ENCODE measurements around the gene FARSA.
A peak's percentile ranks its signal among the peaks of the same experiment; 100 is the strongest.
"Not testable (repeated sequence)": the region's sequence is repeated elsewhere in the genome, so short reads cannot be mapped to it uniquely, and the experiment has no call there.

Gene FARSA

DNA sequence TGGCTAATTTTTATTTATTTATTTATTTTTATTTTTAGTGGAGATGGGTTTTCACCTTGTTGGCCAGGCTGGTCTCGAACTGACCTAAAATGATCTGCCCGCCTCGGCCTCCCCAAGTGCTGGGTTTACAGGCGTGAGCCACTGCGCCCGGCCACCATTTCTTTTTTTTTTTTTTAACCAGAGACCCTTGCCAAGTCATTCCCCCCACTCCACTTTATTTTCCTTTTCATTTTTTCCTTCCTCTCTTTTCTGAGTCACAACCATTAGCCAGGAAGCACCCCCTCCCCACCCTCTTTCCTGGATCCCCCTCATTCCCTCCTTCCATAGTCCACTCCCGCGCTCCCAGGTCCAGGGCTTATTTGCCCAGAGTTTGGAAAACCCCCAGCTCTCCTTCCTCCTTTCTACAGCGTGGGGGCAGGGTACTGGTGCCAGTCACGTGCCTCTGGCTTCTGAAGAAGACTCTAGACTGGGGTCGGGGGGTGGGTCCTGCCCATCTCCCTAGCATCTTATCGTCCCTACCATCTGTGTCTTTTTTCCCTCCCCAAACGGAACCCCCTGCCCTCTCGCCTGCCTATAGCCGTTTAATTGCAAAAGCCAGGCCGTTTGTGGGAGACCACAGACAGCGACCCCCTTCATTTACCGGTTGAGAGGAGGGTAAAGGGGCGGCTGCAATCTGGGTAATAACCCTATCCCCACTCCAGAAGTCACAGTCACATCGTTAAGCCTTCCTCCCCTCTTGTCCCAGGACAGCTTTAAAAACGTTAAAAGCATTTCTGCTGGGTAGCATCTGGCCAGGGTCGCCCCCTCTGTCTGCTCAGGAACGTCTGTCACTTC, 3.8 kb upstream of the FARSA start:
- DNase-seq: peak; percentile 81

GRCh38 chr19:12936582-12936981, 3.1 kb upstream of the FARSA start:
- no peak for DNase-seq

- no peak for DNase-seq
These were observed 1.6 kb upstream of the FARSA start for GRCh38 chr19:12935071-12935470.

DNA sequence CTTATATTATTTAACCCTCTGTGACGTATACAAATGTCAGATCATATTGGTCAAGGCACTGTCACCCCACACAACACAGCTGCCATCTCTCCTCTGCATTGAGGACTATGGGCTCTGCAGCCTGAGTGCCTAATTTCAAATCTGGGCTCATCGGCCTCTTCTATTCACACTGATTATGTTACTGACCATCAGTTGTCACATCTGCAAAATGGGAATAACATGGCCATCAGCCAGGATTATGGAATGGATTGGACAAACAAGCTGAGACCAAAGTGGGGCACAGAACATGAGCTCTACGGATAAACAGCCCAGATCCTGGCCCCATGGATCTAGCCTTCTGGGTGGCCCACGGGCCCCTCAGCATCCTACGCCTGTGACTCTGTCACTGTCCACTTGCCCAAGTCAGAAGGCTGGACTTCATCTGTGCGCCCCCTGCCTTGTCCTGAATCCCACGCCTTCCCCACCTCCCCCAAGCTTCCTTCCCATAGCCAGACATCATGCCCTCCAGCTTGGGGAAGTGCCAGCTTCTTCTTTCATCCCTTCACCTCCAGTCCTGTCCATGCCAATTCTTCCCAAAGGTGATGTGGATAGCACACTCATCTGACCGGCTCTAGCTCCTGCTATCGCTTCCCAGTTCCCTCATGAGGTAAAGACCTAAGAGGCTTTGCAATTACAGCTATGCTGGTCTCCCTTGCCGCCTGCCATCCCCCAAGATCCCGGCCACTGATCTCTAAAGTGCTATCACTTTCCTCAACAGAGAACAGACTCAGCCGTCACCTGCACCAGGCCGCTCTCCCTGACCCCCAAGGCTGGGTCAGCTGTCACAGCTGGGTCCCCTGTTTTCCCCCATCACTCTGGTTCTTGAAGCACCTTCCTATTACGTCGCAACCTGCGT, 872 bp downstream of the FARSA start:
- DNase-seq: no peak

GRCh38 chr19:12930002-12930645, 3.4 kb downstream of the FARSA start:
- DNase-seq: no peak

DNA sequence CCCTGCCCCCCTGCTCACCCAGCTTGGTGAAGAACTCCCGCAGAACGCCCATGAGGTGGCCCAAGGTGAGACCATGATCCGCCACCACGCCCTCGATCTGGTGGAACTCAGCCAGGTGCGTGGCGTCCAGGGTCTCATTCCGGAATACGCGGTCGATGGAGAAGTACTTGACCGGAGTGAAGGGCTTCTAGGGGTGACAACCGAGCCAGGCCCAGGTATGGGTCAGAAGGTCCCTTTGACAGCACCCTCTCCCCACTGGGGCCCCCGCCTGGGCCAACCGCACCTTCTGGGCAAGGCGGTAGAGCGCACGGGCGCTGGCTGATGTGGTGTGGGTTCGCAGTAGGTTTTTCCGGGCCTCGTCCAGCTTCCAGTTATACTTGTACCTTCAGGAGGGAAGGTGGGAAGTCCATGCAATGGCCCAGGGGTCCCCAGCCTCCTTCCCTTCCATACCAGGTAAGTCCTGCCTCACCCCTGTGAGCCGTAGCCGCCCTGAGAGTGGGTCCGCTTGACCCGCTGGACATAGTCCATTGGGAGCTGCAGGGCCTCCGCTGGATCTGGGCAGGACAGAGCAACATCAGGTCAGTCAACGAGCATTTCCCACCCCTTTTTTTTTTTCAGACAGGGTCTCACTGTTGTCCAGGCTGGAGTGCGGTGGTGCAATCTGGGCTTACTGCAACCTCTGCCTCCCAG, 8.7 kb downstream of the FARSA start:
- no peak for DNase-seq

- no peak for DNase-seq
These were observed 10.6 kb downstream of the FARSA start for GRCh38 chr19:12922959-12923358.

DNA sequence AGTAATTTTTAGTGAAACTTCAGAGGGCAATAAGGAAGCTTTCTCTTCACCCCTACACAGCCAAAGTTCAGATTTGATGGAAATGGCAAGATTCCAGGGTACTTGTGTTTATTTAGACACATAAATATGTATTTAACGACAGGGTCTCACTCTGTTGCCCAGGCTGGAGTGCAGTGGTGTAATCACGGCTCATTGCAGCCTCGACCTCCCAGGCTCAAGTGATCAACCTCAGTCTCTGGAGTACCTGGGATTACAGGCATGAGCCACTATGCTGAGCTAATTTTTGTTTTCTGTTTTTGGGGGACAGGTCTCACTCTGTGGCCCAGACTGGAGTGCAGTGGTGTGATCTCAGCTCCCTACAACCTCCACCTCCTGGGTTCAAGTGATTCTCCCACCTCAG, 12.5 kb downstream of the FARSA start:
- DNase-seq: no peak

GRCh38 chr19:12918253-12918652, 15.3 kb downstream of the FARSA start:
- DNase-seq: no peak

- not testable (repeated sequence) for DNase-seq
These were observed 17.7 kb downstream of the FARSA start for GRCh38 chr19:12915860-12916259.

GRCh38 chr19:12913851-12914690, 19.4 kb downstream of the FARSA start:
- DNase-seq: no peak

- no peak for DNase-seq
These were observed 20.4 kb downstream of the FARSA start for GRCh38 chr19:12913011-12913561.

DNA sequence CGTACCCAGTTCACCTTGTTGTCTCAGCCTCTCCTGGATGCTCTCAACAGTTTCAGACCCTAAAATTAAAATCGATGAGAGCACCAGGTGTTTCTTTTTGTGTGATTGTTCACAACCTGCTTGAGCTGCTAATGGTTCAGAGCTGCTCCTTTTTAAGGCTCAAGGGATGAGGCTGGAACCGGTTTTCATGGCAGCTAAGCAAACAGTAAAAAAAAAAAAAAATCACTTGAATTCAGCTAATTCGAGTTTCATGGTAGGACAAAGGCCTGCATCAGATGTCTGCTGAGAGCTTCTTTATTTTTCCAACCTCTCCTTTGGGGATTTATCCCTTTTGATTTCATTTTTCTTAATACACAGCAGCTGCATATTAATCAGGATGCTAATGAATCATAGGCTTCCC, 20.9 kb downstream of the FARSA start:
- no peak for DNase-seq

- no peak for DNase-seq
These were observed 26.3 kb downstream of the FARSA start for GRCh38 chr19:12907166-12907565.

- no peak for DNase-seq
These were observed 33.5 kb downstream of the FARSA start for GRCh38 chr19:12899891-12900518.

GRCh38 chr19:12896460-12896859, 37.1 kb downstream of the FARSA start:
- DNase-seq: no peak

DNA sequence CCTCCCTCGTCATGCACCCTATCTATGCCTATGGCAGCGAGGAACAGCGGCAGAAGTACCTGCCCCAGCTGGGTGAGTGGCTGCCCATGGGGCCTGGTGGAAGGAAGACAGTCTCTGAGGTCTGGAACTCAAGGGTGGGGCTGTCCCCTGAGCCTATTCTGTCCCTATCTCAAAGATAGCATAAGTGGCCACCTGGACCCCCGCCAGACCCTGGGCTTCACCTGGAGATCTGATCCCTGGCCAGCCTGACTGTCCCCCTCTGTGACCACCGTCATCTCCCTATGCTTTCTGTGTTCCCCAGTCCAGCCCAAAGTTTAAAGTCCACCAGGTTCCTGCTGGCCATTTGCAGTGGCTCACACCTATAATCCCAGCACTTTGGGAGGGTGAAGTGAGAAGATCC, 39.9 kb downstream of the FARSA start:
- no peak for DNase-seq

GRCh38 chr19:12891553-12892021, 41.9 kb downstream of the FARSA start:
- DNase-seq: no peak

DNA sequence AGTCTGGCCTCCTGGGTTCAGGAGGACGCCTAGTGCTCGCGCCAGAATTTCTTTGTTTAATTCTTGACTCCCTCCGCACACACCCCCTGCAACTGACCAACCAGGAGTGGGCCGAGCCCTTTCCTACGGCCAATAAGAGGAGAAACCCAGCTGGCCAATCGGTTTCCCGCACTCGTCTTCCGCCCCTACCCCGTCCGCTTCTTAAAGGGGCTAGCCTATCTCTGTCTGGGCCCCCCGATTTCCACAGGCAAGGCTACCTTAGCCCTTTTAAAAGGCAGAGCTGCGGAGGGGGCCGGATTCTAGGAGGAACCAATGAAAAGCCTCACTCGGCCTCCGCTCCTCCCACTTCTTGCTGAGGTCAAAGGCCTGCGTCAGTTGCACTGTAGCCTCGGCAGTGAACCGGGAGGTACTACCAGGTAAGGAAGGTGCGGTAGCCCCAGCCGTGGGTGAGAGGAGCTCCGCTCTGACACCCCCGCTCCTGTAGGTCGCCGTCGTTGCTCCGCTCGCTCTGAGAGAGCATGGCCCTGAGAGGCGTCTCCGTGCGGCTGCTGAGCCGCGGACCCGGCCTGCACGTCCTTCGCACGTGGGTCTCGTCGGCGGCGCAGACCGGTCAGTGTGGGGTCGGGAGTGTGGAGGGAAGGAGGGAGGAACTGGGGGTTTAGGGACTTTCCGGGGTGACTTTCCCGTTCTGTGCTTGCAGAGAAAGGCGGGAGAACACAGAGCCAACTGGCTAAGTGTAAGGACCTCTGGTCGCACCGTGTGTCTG, 42.5 kb downstream of the FARSA start, which contains the start of gene GCDH:
TSS of gene GCDH (plus strand) at position 374 of the 766 bp plus-strand sequence. CDS start at position 519, 145 bp downstream.
- peak; percentile 97 for DNase-seq

GRCh38 chr19:12890299-12890786, 43.2 kb downstream of the FARSA start:
- not testable (repeated sequence) for DNase-seq
